Vagina (tissue), 2 donors: ENCODE data around the gene KRT16. TPM values are rescaled to one million over a fixed set of nuclear protein-coding genes. Genes with fewer than 3 reads are reported as not detected.

Experiments used
- DNase-seq, 2 donors: peaks; one replicate each; pipeline ENCODE4 v3.0.0-alpha.2; 2017; ENCODE audit errors: extremely low spot score in 2 of 2
- H3K27ac ChIP-seq: fragments of 200-600 bp; sonication (generic); one replicate; pipeline ENCODE4 v1.5.1; 2019
- H3K27me3 ChIP-seq: fragments of 200-600 bp; sonication (generic); one replicate; pipeline ENCODE4 v1.5.1; 2019
- H3K36me3 ChIP-seq, 2 donors: fragments of 200-600 bp; sonication (generic); one replicate each; pipeline ENCODE4 v1.5.1; 2017 to 2019
- H3K4me1 ChIP-seq: fragments of 200-600 bp; sonication (generic); one replicate; pipeline ENCODE4 v1.5.1; 2019
- H3K4me3 ChIP-seq, 2 donors: fragments of 200-600 bp; sonication (generic); 1 replicate in 1 of 2; 2 replicates in 1 of 2; pipeline ENCODE4 v1.5.1; 2016 to 2019
- H3K9me3 ChIP-seq: fragments of 200-600 bp; sonication (generic); one replicate; pipeline ENCODE4 v1.5.1; 2019
- CTCF ChIP-seq, 3 experiments: fragments of 450-650 bp in 2 of 3; fragments of 200-600 bp in 1 of 3; sonication (generic) in 1 of 3; IDR thresholded peaks; one replicate each; pipeline ENCODE4 v1.5.1; 2017 to 2019; ENCODE audit warnings: antibody characterized with exemption in 3 of 3, mild to moderate bottlenecking in 2 of 3, moderate library complexity in 2 of 3
- POLR2A ChIP-seq, 2 donors: fragments of 450-650 bp; IDR thresholded peaks; one replicate each; pipeline ENCODE4 v1.6.1; 2017; ENCODE audit warnings: antibody characterized with exemption in 2 of 2, mild to moderate bottlenecking in 2 of 2, moderate library complexity in 2 of 2
- POLR2AphosphoS5 ChIP-seq, 2 donors: sonication (generic); formaldehyde crosslinking; IDR thresholded peaks; one replicate each; pipeline ENCODE4 v1.9.0; 2017; ENCODE audit warnings: antibody characterized with exemption in 2 of 2, mild to moderate bottlenecking in 2 of 2, low read depth in 1 of 2; ENCODE audit not compliant: insufficient read depth in 1 of 2
- intact Hi-C: fragments of 100-400 bp; cut with DNase I; formaldehyde crosslinking; loops from one replicate; pipeline ENCODE4 v1.15.1; 2023
- total RNA-seq: library from RNA; depleted of rRNA; stranded (reverse); fragments of >200 nt; gene quantifications from one replicate; pipeline ENCODE4 v1.2.3, GENCODE V29; 2016

Gene KRT16
- total RNA-seq, 1 donor from 2014 or later, result 872 TPM

- H3K4me1 ChIP-seq, result peaks cover 19% of the 10 kb centered on the region
- H3K36me3 ChIP-seq, result no peaks in the 10 kb centered on the region
- TF ChIP-seq POLR2A (IDR thresholded peaks at IDR 0.05) (no peak), CTCF (IDR thresholded peaks at IDR 0.05) (no peak), POLR2AphosphoS5 (IDR thresholded peaks at IDR 0.05; ENCODE audit: insufficient read depth in 1 of 2, low read depth in 1 of 2) (no peak)
- H3K4me3 ChIP-seq, result no peak overlapping the region
- intact Hi-C loops, result no loop called here
- H3K9me3 ChIP-seq, result no peaks in the 10 kb centered on the region
- no peak for DNase-seq
- H3K27me3 ChIP-seq, result no peaks in the 10 kb centered on the region
- no peak overlapping the region for H3K27ac ChIP-seq
These were observed 20.0 kb upstream of the KRT16 start for GRCh38 chr17:41632482-41633105.

GRCh38 chr17:41631898-41632285, 19.3 kb upstream of the KRT16 start:
- Histone ChIP-seq H3K27ac (no peak overlapping the region), H3K27me3 (no peaks in the 10 kb centered on the region), H3K36me3 (no peaks in the 10 kb centered on the region), H3K9me3 (no peaks in the 10 kb centered on the region), H3K4me3 (no peak overlapping the region), H3K4me1 (peaks cover 19% of the 10 kb centered on the region)
- no peak for DNase-seq
- TF ChIP-seq POLR2AphosphoS5 (IDR thresholded peaks at IDR 0.05; ENCODE audit: insufficient read depth in 1 of 2, low read depth in 1 of 2), result no peak
- no peak for TF ChIP-seq POLR2A (IDR thresholded peaks at IDR 0.05)
- no peak for TF ChIP-seq CTCF (IDR thresholded peaks at IDR 0.05)
- intact Hi-C loops, result no loop called here

GRCh38 chr17:41631025-41631897, 18.7 kb upstream of the KRT16 start:
- no peaks in the 10 kb centered on the region for H3K36me3 ChIP-seq
- DNase-seq, result no peak
- no peak for TF ChIP-seq CTCF (IDR thresholded peaks at IDR 0.05)
- no peak for TF ChIP-seq POLR2A (IDR thresholded peaks at IDR 0.05)
- no peak for TF ChIP-seq POLR2AphosphoS5 (IDR thresholded peaks at IDR 0.05; ENCODE audit: insufficient read depth in 1 of 2, low read depth in 1 of 2)

GRCh38 chr17:41629826-41630670, 17.5 kb upstream of the KRT16 start:
- intact Hi-C loops, result no loop called here
- H3K27ac ChIP-seq, result no peak overlapping the region
- H3K36me3 ChIP-seq, result no peaks in the 10 kb centered on the region
- no peak overlapping the region for H3K4me3 ChIP-seq
- TF ChIP-seq CTCF (IDR thresholded peaks at IDR 0.05) (no peak), POLR2AphosphoS5 (IDR thresholded peaks at IDR 0.05; ENCODE audit: insufficient read depth in 1 of 2, low read depth in 1 of 2) (no peak), POLR2A (IDR thresholded peaks at IDR 0.05) (no peak)
- H3K9me3 ChIP-seq, result no peaks in the 10 kb centered on the region
- peaks cover 12% of the 10 kb centered on the region for H3K4me1 ChIP-seq
- DNase-seq, result no peak
- H3K27me3 ChIP-seq, result no peaks in the 10 kb centered on the region

More at GRCh38 chr17:41631025-41631897, 18.7 kb upstream of the KRT16 start:
- H3K27me3 ChIP-seq, result no peaks in the 10 kb centered on the region
- intact Hi-C loops, result no loop called here
- no peak overlapping the region for H3K27ac ChIP-seq
- H3K4me1 ChIP-seq, result peaks cover 18% of the 10 kb centered on the region
- H3K9me3 ChIP-seq, result no peaks in the 10 kb centered on the region
- H3K4me3 ChIP-seq, result no peak overlapping the region
